ENCODE data around the gene AIM2.

DNA sequence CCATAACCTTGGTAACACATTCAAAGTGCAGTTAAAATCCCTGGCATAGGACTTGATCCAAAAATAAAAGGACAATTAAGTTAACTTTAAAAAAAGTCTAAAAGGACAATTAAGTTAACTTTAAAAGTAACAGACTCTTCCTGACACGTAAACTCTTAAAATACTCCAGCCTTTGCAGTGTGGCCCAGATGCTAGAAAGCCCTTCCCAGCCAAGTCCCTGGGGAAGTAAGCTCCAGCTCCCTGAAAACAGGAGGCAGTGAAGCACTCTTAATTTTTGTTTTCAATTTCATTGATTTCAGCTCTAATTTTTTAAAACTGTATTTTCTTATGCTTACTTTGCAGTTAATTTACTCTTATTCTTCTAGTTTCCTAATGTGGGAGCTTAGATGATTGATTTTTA lies 5.1 kb upstream of the AIM2 start:
- TF ChIP-seq TAF1 (IDR thresholded peaks at IDR 0.05; ENCODE audit: borderline replicate concordance, low read depth, low read length) = no peak
- TF ChIP-seq POLR2A (IDR thresholded peaks at IDR 0.05; ENCODE audit: low read depth, low read length) = no peak
- no peak for TF ChIP-seq POLR2AphosphoS5 (IDR thresholded peaks at IDR 0.05; ENCODE audit: low read depth, low read length)

Data from GM12892 (cell line).